Measurements from ENCODE around the gene RPL7A.
"Not testable (repeated sequence)": the region's sequence is repeated elsewhere in the genome, so short reads cannot be mapped to it uniquely, and the experiment has no call there.

The RPL7A gene

GRCh38 chr9:133392308-133392707 is 44.3 kb downstream of the RPL7A start:
- not testable (repeated sequence) for DNase-seq

DNA sequence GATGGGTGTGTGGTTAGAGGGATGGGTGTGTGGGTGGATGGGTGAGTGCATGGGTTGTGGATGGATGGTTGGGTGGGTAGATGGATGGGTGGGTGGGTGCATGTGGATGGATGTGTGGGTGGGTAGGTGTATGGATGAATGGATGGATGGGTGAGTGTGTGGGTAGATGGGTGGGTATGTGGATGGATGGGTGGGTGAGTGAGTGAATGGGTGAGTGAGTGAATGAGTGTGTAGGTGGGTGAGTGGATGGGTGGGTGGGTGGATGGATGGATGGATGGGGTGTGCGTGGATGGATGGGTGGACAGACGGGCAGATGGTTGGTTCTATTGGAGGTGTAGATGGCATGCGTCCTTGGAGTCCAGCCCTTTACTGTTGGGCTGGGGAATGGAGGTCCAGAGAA is 45.4 kb downstream of the RPL7A start:
- DNase-seq = no peak

- no peak for DNase-seq
Measured at GRCh38 chr9:133394687-133395271, 46.8 kb downstream of the RPL7A start.

GRCh38 chr9:133396952-133397351 is 48.9 kb downstream of the RPL7A start:
- no peak for DNase-seq

GRCh38 chr9:133397370-133397769 is 49.4 kb downstream of the RPL7A start:
- DNase-seq = no peak

GRCh38 chr9:133397895-133398294 is 49.9 kb downstream of the RPL7A start:
- DNase-seq = no peak

DNA sequence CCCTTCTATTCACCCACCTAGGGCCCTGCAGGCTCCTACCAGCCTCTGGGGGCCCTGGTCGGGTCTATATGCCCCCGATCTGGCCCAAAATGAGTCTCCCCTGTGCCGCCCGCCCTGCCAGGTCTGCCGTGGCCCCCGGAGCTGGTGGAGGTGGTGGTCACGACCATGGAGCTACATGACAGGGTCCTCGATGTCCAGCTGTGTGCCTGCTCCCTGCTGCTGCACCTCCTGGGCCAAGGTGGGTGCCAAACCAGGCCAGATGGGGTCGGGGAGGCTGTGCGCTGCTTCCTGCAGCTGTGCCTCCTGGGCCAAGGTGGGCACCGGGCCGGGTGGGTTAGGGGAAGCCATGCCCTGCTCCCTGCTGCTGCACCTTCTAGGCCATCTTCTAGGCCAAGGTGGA is 52.3 kb downstream of the RPL7A start:
- no peak for DNase-seq

Measured in NCI-H2029 treated with DMSO at 0.1 percent for 48 hours (cell line).